GM21576 (cell line): ENCODE results near the gene LRRFIP1.
A peak's percentile ranks its signal among the peaks of the same experiment; 100 is the strongest.
"Not testable (repeated sequence)": the region's sequence is repeated elsewhere in the genome, so short reads cannot be mapped to it uniquely, and the experiment has no call there.

Experiments
- ATAC-seq: cut with Tn5 transposase; IDR thresholded peaks from one replicate; pipeline ENCODE4 v1.9.1; 2021; ENCODE audit warnings: mild to moderate bottlenecking, moderate library complexity; ENCODE audit not compliant: unreplicated experiment

Gene LRRFIP1

GRCh38 chr2:237682856-237683670 is 55.7 kb downstream of the LRRFIP1 start:
- no peak for ATAC-seq

DNA sequence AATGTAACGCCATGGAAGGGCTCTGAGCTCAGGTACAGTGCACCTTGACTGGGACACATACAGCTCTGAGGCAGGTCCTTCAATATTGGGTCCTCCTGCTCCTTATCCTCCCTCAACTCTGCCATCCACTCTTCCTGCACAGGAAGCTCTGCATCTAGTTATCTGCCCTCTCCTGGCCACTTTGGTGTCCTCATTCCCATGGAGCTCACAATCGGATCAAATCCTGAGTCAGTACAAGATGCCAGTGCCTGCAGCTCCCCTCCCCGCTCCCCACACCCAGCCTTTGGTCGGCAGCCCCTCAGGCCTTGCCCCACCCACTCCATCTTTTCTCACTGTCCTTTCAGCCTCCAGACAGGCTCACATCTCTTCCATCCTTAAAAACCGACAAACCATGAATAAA is 58.0 kb downstream of the LRRFIP1 start:
- ATAC-seq = no peak

DNA sequence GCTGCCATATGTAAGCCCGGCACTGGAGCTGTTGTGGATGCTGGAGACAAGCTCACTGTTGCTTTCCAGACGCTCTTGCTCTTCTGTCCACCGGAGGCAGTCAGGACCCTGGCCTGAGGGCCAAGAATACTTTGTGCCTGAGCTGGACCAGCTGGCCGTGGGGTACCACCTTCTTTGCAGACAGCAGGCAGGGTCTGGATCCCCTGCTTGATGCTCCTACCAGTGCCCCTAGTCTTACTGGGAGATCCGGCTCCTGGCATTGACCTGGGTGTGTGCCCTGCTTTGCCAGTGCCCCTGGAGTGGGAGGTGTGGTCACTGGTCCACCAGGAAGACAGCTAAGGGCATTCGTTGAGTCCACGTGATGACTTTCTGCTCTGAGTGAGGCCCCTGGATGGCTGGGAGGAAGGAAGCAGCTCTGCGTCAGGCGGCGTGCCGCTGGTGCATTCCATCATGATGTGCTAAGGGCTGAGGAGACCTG is 59.3 kb downstream of the LRRFIP1 start:
- no peak for ATAC-seq

- no peak for ATAC-seq
Observed at GRCh38 chr2:237688081-237688480, 60.7 kb downstream of the LRRFIP1 start.

DNA sequence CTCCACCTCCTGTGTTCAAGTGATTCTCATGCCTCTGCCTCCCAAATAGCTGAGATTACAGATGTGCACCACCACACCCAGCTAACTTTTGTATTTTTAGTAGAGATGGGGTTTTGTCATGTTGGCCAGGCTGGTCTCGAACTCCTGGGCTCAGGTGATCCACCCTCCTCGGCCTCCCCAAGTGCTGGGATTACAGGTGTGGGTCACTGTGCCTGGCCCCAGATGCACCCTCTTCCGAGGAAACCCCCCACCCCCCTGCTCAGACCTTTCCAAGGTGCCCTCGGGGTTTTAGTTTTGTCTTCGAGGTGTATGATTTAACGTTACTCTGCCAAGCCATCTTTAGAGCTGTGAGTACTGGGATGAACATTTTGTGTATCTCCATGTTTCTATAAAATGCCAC is 61.2 kb downstream of the LRRFIP1 start:
- ATAC-seq = not testable (repeated sequence)

DNA sequence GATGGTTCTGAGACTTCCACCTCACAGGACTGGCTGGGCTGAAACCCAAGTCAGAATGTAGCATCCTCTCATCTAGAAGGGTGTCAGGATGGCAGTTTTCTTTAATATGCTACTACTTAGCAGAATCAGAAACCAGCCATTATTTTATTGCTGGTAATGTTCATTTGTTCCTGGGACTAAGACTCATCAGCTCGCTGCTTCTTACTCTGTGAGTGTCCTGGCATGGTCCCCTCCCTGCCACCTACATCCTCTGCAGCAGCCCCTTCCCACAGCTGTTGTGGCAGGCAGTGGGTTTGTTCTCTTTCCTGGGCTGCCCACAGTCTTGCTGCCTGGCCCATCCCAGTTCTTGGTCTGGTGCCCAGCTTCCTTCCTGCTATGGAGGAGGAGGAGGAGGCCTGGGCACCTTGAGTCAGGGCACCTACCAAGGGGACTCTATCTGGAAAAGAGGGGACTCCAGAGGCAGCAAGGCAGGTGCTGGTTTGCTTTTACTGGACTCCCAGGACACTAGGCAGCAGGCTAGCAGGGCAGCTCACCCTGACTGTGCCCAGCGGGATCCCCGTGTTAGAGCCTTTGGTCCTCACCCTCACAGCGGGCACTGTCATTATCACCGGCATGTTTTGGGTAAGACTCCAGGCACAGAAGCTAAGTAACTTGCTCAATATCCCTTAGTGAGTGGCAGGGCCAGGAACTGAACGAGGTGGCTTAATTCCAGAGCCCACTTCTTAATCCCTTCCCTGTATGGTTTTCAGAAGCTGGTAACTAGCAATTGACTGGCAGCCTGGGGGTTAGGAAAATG is 62.1 kb downstream of the LRRFIP1 start:
- no peak for ATAC-seq

DNA sequence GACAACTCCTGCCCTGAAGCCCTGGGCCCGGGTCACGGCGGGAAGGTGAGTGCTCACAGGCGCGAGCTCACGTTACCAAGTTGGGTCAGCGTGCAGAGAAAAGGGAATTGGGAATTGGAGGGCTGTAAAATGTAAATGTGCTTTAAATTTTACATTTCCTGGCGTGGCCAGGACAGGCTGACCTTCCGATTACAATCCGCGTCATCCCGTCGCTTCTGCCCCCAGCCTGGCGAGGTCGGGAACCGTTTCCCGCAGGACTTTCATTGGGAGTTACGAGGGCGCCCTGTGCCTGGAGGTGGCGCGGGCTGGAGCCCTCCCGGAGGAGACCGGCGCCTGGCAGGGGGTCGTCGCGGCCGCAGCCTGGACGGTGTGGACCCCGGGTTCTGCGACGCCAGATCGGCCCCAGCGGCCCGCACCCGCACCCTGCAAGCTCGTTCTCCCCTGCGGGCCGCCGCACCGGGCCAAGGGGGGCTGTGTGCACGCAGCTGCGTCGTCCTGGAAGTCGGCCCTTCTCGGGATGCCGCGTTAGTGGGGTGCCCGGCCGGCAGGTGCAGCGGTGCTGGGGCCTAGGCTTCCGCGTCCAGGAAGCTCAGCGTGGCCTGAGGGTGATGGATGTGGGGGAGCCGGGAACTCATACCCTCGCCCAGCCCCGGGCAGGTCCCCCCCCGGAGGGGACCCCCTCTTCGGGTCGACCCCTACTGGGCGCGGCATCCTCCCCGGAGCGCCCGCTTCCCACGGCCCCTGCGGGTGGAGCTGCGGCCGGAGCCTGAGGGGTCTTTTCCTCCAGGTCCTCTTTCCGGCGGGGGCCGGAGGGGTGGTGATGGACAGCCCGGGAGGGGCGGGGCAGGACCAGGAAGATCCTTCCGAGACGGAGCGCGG is 63.9 kb downstream of the LRRFIP1 start:
- peak; percentile 28 for ATAC-seq

DNA sequence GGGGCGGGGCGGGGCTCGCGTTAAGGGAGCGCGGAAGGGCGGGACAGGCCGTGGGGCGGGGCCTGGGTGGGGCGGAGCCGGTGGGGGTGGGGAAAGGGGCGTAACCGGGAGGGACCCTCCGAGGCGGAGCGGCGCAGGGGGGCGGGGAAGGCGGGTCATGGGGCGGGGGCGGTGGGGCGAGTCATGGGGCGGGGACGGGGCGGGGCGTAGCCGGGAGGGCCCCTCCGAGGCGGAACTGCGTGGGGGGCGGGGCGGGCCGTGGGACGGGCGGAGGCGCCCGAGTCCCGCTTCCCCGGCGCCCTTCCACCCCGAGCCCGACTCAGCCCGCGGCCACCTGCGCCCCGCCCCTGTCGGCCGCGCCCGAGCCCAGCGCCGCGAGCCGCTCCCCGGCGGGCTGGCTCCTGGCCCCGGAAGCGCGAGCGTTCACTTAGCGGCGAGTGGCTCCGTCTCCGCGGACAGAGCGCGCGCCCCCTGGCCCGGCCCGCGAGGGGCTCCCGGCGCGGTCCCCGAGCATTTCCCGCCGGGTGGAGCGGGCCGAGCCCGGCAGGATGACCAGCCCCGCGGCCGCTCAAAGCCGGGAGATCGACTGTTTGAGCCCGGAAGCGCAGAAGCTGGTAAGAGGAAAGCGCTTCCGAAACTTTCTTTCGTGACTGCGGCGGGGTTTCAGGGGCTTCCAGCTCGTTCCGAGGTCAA is 64.7 kb downstream of the LRRFIP1 start:
- ATAC-seq = peak; percentile 43

GRCh38 chr2:237692601-237693290 is 65.4 kb downstream of the LRRFIP1 start:
- no peak for ATAC-seq

GRCh38 chr2:237693291-237693994 is 66.1 kb downstream of the LRRFIP1 start:
- ATAC-seq = no peak

DNA sequence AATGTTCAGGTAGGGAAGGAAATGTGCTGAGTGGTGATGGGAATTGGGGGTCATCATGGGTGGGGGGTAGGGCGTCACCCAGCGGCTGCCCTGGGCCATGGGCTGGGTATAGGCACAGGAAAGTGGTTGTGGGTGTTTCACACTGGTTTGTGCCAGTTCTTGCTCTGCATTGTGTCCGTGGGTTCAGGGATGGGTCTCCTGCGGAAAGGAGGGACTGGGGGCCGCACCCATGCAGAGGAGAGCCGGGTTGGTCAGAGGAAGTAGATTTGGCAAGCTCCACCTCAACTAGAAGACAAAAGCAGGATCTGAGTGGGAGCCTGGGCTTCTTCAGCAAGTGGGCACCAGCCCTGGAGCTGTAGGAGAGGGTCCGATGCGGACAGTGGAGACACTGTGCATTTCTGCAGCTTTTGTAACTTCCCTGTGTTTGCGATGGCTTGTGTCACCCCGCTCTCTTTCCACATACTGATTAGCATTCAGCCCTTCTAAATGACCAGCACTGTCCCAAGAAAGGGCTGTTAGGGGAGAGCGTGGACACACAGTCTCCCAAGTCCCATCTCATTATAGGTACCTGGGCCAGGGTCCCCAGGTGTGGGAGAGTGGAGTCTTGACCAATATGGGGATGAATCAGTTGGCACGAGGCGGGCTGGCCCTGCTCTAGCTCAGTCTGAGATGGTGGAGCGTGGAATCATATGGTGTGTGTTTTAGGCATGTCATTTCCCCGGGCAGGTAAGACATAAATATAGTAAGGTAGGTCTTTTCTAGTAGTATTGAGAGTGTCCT is 67.2 kb downstream of the LRRFIP1 start:
- ATAC-seq = no peak

DNA sequence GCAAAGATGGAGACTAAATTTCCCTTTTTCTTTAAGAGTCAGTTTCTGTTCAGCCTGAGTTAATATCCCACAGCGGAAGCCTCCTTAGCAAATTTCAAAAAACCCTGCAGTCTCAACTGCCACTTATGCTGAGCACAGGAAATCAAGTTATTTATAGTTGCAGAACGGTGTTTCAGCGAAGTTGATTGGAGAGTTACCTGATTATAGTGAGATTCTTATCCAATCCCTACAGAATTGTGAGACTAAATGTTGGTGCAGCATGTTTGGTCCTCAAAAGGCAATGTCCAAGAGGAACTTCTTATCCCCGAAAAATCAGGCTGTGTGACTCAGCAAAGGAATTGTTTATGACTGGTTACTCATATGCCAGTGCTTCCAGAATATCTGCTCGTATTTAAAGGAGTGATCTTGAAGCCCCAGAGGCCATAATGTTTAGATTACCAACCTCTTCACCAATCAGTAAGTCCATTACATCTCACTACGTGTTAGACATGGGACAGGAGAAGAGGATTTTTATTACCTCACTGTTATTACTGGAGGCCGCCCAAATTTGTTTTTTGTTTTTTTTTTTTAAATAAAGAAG is 67.9 kb downstream of the LRRFIP1 start:
- no peak for ATAC-seq

DNA sequence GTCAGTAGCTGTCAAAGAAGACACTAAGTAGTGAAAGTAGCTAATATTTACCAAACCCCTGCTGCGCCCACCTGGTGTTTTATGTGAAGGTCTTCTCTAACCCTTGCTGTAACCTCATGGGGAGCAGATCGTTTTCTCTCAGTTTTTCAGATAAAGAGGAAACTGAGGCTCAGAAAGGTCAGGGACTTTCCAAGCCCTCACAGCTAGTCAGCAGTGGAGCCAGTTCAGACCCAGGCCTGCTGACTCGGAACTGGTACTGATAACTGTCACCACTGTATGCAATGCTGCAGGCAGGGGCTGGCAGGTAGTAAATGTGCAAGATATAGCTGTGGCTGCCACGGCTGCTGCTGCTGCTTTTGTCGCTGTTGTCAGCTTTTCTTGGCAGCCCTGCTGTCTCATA is 69.1 kb downstream of the LRRFIP1 start:
- peak; percentile 22 for ATAC-seq

GRCh38 chr2:237697586-237698357 is 70.4 kb downstream of the LRRFIP1 start:
- ATAC-seq = no peak

- ATAC-seq = no peak
Observed at GRCh38 chr2:237698358-237698694, 70.9 kb downstream of the LRRFIP1 start.

GRCh38 chr2:237699870-237700511 is 72.6 kb downstream of the LRRFIP1 start:
- ATAC-seq = no peak

DNA sequence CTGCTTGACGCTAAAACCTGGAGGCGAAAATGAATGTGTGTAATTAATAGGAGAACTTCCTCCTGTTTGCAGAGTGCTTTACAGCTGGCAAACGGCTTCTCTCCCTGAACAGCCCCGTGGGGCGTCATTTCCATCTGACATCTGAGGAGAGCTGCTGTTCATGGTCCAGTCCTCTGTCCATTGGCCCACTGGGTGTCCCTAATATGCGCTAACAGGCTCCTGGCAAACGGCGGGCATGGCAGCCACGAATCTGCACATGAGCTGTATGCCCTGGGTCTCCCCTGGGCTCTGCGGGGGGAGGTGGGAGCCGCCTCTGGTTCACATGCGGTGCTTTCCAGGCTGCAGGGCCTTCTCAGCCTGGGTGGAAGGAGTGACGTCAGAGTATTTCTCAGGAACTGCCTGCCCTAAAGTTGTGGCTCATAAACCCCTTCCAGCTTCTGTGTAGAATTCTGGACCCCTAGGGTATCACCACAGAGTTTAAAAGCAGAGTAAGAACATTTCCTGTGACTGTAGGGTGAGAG is 73.2 kb downstream of the LRRFIP1 start:
- no peak for ATAC-seq
